HL-60 (cell line): ENCODE measurements around the gene IL2RA.

Experiments
- CTCF ChIP-seq: IDR thresholded peaks from one replicate; pipeline ENCODE4 v1.5.1; 2011; ENCODE audit warnings: low read length, control low read depth, inconsistent platforms; ENCODE audit not compliant: insufficient read depth
- GABPA ChIP-seq: IDR thresholded peaks from 2 replicates; pipeline ENCODE4 v1.6.1; 2012; ENCODE audit warnings: low read depth
- POLR2AphosphoS5 ChIP-seq: IDR thresholded peaks from 2 replicates; pipeline ENCODE4 v1.6.1; 2012; ENCODE audit warnings: low read depth

GRCh38 chr10:6030940-6031339 is 31.2 kb downstream of the IL2RA start:
- TF ChIP-seq CTCF (no peak), POLR2AphosphoS5 (no peak), GABPA (no peak)
